ENCODE data around the gene BCL11B. TPM values are rescaled to one million over a fixed set of nuclear protein-coding genes. Genes with fewer than 3 reads are reported as not detected.

BCL11B gene
- total RNA-seq, 4 donors from 2014 or later: under 0.01 to 1.1 (median 0.39) TPM

DNA sequence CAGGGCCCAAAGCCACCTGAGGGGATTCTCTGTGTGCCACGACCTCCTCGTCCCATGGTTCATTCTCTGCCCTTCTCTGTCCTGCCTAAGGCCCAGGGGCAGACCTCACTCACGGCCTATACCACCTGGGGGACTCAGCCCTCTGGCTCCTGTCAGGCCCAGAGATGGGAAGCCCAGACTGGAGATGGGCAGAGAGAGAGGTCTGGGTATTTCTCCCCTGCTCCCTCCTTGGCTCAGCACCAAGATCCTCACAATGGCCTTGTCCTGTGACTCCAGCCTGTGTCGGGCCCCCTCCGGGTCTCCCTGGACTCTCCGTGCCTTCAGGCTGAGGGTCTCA is 46.9 kb upstream of the BCL11B start:
- 70% methylated on average over 2 of the region's 6 CpGs; no CpG with 5 or more reads in 1 of the 2 donors for WGBS, 2 donors (ENCODE audit: low coverage in 1 of 2)
- Histone ChIP-seq H3K27ac (no peak overlapping the region), H3K36me3 (no peaks in the 10 kb centered on the region), H3K4me1 (no peaks in the 10 kb centered on the region), H3K9me3 (no peaks in the 10 kb centered on the region), H3K27me3 (peaks cover 69% of the 10 kb centered on the region), H3K4me3 (no peak overlapping the region)
- ATAC-seq: no peak
- TF ChIP-seq EP300 (IDR thresholded peaks at IDR 0.05) (no peak), POLR2A (IDR thresholded peaks at IDR 0.05) (no peak)
- TF ChIP-seq, protein P1, sequence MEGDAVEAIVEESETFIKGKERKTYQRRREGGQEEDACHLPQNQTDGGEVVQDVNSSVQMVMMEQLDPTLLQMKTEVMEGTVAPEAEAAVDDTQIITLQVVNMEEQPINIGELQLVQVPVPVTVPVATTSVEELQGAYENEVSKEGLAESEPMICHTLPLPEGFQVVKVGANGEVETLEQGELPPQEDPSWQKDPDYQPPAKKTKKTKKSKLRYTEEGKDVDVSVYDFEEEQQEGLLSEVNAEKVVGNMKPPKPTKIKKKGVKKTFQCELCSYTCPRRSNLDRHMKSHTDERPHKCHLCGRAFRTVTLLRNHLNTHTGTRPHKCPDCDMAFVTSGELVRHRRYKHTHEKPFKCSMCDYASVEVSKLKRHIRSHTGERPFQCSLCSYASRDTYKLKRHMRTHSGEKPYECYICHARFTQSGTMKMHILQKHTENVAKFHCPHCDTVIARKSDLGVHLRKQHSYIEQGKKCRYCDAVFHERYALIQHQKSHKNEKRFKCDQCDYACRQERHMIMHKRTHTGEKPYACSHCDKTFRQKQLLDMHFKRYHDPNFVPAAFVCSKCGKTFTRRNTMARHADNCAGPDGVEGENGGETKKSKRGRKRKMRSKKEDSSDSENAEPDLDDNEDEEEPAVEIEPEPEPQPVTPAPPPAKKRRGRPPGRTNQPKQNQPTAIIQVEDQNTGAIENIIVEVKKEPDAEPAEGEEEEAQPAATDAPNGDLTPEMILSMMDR (IDR thresholded peaks at IDR 0.05): no peak

DNA sequence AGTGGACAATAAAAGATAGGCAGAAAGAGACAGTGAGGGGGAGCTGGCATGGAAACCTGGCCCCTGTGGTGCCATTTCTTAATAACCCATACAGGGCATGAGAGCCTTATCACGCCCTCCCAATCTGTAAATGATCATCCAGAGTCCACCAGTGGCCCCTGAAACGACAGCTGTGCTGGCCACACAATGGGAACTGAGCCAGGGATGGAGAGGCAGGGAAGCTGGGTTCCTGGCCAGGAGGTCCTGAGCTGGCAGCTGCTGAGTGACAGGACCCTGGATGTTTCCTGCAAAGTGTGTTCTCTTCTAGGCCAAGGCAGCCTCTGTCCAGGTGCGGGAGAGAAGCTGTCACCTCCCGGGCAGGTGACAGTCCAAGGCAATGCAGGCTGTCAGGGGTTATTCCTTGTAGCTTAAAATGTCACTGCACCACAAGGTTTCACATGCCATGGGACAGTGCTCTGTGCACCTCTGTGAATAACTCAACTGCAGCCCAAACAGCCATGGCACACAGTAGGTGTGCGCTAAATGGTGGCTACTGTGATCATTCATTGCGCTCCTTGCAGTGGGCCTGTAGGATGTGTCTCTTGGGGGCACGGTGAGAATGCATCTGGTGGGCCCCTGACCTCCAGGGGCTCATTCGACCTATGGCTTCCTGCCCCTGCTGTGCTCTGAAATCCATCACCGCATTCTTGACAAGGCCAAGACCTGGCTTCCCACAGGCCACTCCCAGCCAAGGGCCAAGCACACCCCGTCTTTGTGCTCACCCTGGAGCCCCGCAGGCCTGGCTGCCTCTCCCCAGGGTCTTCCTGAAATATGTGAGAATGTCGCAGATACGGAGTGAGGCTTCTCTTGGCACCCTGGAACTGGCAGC is 46.3 kb upstream of the BCL11B start:
- Histone ChIP-seq H3K4me1 (no peaks in the 10 kb centered on the region), H3K9me3 (no peaks in the 10 kb centered on the region), H3K27me3 (peaks cover 63% of the 10 kb centered on the region), H3K27ac (no peak overlapping the region), H3K4me3 (no peak overlapping the region), H3K36me3 (no peaks in the 10 kb centered on the region)
- 60 to 62% methylated on average over 1 to 4 of the region's 13 CpGs for WGBS, 2 donors (ENCODE audit: low coverage in 1 of 2)
- TF ChIP-seq POLR2AphosphoS5 (IDR thresholded peaks at IDR 0.05): no peak
- no peak for ATAC-seq

DNA sequence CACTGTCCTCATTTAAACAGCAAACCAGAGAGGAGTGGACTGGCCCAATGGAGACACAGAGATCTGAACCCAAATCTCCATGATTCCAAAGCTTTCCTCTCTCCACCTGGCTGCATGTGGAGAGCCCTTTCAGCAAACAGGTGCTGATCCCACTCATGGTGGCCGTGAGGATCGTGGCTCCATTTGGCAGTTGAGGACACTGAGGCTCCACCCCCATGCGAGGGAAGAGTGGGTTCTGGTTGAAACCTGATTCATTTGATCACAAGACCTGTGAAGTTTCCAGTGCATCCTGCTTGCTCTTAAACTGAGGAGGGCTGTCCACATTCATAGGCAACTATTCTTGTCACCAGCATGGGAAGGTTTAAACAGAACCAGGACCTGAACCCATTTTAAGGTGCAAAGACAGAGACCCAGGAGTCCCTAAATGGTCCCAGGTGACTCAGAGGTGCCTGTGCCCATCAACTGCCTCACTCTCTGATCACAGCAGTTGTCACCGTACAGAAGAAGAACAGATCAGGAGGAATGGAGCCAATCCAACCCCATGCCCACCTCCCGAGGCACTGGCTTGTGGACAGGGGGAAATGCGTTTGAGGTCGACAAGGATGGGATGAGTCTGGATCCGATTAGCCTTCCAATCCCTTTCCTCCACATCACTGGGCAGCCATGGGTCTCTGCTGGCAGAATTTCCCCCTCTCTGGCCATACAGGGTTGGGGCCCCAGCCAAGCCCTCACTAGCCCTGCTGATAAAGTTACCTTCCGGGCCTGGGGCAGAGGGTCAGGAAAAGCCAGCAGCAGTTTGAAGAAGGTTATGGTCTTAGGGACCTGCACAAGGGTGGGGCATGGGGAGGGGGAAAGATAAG is 45.5 kb upstream of the BCL11B start:
- no peak for ATAC-seq
- 50 to 60% methylated on average over 1 to 2 of the region's 9 CpGs for WGBS, 2 donors (ENCODE audit: low coverage in 1 of 2)
- no peak overlapping the region for H3K27ac ChIP-seq
- H3K4me3 ChIP-seq: no peak overlapping the region
- H3K4me1 ChIP-seq: no peaks in the 10 kb centered on the region
- peaks cover 0 to 3% (median 0%) of the 10 kb centered on the region in 3 donors for H3K9me3 ChIP-seq
- peaks cover 60% of the 10 kb centered on the region for H3K27me3 ChIP-seq
- no peak for TF ChIP-seq EP300 (IDR thresholded peaks at IDR 0.05)
- TF ChIP-seq, protein P1 (IDR thresholded peaks at IDR 0.05): no peak
- TF ChIP-seq POLR2A (IDR thresholded peaks at IDR 0.05): no peak
- TF ChIP-seq POLR2AphosphoS5 (IDR thresholded peaks at IDR 0.05): no peak
- H3K36me3 ChIP-seq: no peaks in the 10 kb centered on the region

DNA sequence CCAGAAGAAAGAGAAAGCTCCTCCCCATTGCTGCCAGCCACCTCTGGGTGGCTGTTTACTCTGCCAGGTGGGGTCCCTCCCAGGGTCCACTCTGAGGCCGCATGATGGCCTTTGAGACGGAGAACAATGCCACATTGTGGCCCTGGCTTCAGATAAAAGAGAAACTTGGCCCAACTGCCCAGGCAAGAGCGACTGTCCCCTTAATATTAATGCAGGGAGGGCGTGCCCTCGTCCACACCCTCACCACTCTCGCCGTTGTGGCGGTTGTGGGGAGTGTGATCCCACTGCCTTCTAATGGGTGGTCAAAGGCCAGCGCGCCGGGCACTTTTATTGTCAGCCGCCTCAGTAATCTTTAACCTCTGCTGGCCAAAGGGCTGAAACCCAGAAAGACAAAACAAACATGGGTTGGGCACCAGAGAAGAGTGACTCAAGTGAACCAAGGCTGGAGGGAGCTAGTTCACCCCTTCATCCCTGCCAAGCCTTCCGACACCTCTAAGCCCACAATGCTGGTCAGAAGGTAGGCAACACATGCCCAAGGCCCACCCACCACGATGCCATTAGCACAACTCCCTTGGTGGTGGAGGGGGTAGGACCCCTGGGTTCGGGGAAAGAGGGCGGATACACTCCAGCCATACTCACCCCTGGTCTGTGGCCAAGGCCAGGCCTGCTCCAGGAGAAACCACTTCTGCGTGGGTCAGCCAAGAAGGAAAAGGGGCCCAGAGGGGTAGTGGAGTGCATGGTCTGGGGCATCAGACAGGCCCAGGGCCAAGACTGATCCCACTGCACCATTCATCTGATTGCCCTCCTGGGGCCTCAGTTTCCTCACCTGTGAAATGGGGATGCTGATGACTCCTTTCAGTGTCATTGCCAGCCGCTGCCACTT is 44.5 kb upstream of the BCL11B start:
- H3K36me3 ChIP-seq: no peaks in the 10 kb centered on the region

More for the DNA sequence above, 44.5 kb upstream of the BCL11B start:
- peaks cover 56% of the 10 kb centered on the region for H3K27me3 ChIP-seq
- 77 to 90% methylated on average over 3 to 10 of the region's 18 CpGs for WGBS, 2 donors (ENCODE audit: low coverage in 1 of 2)
- no peak overlapping the region for H3K4me3 ChIP-seq
- no peaks in the 10 kb centered on the region for H3K4me1 ChIP-seq
- TF ChIP-seq POLR2AphosphoS5 (IDR thresholded peaks at IDR 0.05) (no peak), EP300 (IDR thresholded peaks at IDR 0.05) (no peak), POLR2A (IDR thresholded peaks at IDR 0.05) (no peak)
- TF ChIP-seq, protein P1 (IDR thresholded peaks at IDR 0.05): no peak
- H3K27ac ChIP-seq: no peak overlapping the region
- H3K9me3 ChIP-seq: peaks cover 0 to 12% (median 0%) of the 10 kb centered on the region in 3 donors
- no peak for ATAC-seq

All from gastroesophageal sphincter (tissue), 4 donors.